Mammary epithelial cell (primary cell): Measurements from ENCODE around the gene ISYNA1.
"Not testable (repeated sequence)": the region's sequence is repeated elsewhere in the genome, so short reads cannot be mapped to it uniquely, and the experiment has no call there.

ENCODE experiments used
- CTCF ChIP-seq, 2 donors: IDR thresholded peaks in 1 of 2; conservative IDR thresholded peaks in 1 of 2; 2 replicates each; pipeline ENCODE4 v1.5.1; 2011 to 2012; ENCODE audit warnings: inconsistent platforms in 2 of 2, low read length in 2 of 2, mild to moderate bottlenecking in 2 of 2, control low read depth in 1 of 2, low read depth in 1 of 2; ENCODE audit not compliant: insufficient read depth in 1 of 2; ENCODE audit errors: extremely low read depth in 1 of 2
- EZH2 ChIP-seq: IDR thresholded peaks from 2 replicates; pipeline ENCODE4 v1.6.1; 2012; ENCODE audit warnings: low read length, inconsistent platforms, borderline replicate concordance

DNA sequence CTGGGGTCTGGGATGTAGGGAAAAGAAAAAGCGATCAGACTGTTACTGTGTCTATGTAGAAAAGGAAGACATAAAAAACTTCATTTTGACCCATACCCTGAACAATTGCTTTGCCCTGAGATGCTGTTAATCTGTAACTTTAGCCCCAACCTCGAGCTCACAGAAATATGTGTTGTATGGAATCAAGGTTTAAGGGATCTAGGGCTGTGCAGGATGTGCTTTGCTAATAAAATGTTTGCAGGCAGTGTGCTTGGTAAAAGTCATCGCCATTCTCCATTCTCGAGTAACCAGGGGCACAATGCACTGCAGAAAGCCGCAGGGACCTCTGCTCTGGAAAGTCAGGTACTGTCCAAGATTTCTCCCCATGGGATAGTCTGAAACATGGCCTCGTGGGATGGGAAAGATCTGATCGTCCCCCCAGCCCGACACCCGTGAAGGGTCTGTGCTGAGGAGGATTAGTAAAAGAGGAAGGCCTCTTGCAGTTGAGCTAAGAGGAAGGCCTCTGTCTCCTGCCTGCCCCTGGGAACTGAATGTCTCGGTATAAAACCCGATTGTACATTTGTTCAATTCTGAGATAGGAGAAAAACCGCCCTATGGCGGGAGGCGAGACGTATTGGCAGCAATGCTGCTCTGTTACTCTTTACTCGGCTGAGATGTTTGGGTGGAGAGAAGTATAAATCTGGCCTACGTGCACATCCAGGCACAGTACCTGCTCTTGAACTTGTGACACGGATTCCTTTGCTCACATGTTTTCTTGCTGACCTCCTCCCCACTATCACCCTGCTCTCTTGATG, 35.3 kb downstream of the ISYNA1 start:
- not testable (repeated sequence) for TF ChIP-seq CTCF (conservative IDR thresholded peaks at IDR 0.05 in 1 of 2, IDR thresholded peaks at IDR 0.05 in 1 of 2; ENCODE audit: extremely low read depth in 1 of 2, insufficient read depth in 1 of 2, low read depth in 1 of 2, low read length in 2 of 2); EZH2
